ENCODE results near the gene MTAP.

DNA sequence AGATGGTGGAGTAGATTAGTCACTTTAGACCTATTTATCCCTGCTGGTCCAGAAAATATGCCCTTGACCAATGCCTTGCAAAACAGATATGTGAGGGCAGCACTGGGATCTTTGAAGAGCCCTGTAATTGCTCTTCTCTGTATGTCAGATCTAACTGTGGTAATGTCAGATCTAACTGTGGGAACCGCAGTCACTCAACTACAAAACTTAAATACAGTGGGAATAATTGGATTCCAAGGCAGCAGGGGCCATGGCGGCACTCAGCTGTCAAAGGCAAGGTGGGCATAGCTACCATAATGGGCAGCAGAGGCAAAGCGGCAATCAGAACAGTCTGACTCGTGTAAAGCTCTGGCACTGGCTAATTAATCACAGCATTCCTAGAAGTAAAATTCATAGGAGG lies 46.2 kb downstream of the MTAP start:
- TF ChIP-seq POLR2A (IDR thresholded peaks at IDR 0.05) = no peak
- TF ChIP-seq, protein P1, sequence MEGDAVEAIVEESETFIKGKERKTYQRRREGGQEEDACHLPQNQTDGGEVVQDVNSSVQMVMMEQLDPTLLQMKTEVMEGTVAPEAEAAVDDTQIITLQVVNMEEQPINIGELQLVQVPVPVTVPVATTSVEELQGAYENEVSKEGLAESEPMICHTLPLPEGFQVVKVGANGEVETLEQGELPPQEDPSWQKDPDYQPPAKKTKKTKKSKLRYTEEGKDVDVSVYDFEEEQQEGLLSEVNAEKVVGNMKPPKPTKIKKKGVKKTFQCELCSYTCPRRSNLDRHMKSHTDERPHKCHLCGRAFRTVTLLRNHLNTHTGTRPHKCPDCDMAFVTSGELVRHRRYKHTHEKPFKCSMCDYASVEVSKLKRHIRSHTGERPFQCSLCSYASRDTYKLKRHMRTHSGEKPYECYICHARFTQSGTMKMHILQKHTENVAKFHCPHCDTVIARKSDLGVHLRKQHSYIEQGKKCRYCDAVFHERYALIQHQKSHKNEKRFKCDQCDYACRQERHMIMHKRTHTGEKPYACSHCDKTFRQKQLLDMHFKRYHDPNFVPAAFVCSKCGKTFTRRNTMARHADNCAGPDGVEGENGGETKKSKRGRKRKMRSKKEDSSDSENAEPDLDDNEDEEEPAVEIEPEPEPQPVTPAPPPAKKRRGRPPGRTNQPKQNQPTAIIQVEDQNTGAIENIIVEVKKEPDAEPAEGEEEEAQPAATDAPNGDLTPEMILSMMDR (IDR thresholded peaks at IDR 0.05) = no peak
- TF ChIP-seq POLR2AphosphoS5 (IDR thresholded peaks at IDR 0.05) = no peak

All from breast epithelium (tissue), 3 donors.